GM19238 (cell line): ENCODE measurements around the gene ADAMTS17.
"Not testable (repeated sequence)": the region's sequence is repeated elsewhere in the genome, so short reads cannot be mapped to it uniquely, and the experiment has no call there.

Experiments
- DNase-seq: peaks from one replicate; pipeline ENCODE4 v3.0.0; 2011; ENCODE audit warnings: low spot score; ENCODE audit not compliant: insufficient read length

ADAMTS17 gene

GRCh38 chr15:100340721-100341238 is 995 bp downstream of the ADAMTS17 start:
- DNase-seq = no peak

DNA sequence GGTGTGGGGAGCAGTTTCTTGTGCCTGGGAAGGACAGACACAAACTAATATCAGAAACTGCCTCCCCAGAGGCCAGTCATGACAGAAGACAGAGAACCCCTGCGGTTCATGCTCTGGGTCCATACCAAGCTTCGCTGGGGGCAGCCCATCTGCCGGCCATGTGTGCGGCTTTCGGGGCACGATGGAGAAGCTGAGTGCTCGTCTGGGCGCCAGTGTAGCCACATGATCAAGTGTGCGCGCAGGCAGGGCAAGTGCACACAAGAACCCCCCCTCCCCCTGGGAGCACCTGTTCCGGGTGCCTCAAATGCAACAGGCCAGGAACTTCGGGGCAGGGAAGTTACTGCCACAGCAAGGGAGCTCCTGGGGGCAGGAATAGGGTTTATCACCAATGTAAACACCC is 1.8 kb downstream of the ADAMTS17 start:
- no peak for DNase-seq

GRCh38 chr15:100339451-100339850 is 2.3 kb downstream of the ADAMTS17 start:
- DNase-seq = not testable (repeated sequence)

- DNase-seq = no peak
Observed at GRCh38 chr15:100338971-100339444, 2.8 kb downstream of the ADAMTS17 start.

DNA sequence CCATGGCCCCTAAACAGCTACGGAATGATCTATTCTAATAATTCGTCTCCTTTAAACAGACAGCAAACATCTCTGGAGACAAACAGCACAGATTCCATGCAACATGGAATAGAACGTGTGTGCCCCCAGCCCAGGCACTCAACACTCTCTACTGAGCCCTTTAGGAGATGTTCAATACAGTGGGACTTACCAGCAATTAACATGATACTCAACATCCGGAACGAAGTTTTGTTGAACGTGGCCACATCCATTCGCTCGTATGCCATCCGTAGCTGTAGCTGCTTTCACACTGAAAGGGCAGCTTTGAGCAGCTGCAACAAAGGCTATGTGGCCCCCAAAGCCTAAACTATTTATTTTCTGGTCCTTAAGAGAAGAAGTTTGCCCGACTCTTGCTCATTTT is 3.5 kb downstream of the ADAMTS17 start:
- no peak for DNase-seq

- DNase-seq = no peak
Observed at GRCh38 chr15:100337096-100338044, 4.4 kb downstream of the ADAMTS17 start.

DNA sequence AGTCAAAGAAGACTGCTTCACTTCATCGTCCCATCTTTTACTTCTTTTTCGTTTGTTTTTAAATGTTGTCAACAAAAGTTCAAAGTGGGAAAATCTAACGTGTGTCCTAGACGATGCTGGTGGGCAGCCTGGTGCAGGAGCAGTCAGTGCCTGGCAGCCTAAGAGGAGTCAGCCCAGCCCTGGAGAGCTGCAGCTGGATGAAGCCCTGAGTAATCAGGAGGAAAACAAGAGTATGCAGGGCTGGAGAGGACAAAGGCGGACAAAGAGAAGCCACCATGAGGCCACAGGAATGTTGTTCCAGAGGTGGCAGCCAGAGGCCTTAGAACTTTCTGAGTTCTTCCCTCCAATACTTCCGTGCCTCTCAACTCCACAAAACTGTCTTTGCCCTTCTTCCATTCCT is 5.7 kb downstream of the ADAMTS17 start:
- no peak for DNase-seq

GRCh38 chr15:100335335-100335999 is 6.3 kb downstream of the ADAMTS17 start:
- no peak for DNase-seq

GRCh38 chr15:100334905-100335304 is 6.9 kb downstream of the ADAMTS17 start:
- no peak for DNase-seq

DNA sequence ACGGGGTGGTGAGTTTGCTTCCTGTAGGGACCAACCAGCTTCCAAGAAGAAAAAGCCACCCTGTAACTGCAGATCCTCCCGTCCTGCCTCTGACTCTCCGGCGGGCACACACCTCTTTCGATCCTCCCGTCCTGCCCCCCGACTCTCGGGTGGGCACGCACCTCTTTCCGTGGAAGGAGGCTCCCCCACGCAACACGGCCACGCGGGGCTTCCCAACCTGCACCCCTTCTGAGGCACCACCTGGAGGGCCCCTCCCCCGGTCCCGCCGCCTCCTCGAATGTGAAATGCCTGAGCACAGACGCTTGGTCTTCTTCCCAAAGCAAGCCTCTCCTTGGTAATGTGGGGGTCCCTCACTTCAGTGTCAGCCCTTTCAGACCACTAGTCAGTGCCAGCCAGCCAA is 7.3 kb downstream of the ADAMTS17 start:
- no peak for DNase-seq

- DNase-seq = no peak
Observed at GRCh38 chr15:100334015-100334414, 7.8 kb downstream of the ADAMTS17 start.

DNA sequence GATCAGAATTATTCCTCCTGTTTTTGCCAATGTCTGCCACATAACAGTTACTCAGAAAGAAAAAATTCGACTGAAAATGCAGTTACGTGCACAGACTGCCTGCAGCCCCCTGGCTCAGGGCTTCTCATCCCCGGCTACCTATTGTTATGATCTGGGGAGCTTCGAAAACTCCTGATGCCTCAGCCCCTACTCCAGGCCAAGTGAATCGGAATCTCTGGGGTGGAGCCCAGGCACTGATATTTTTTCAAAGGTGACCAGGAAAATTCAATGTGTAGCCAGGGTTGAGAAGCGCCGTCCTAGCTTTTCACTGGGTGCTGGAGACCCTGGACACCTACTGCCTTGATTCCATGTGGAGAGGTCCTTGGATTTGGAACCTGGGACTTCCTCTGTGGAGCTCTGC is 8.5 kb downstream of the ADAMTS17 start:
- no peak for DNase-seq

DNA sequence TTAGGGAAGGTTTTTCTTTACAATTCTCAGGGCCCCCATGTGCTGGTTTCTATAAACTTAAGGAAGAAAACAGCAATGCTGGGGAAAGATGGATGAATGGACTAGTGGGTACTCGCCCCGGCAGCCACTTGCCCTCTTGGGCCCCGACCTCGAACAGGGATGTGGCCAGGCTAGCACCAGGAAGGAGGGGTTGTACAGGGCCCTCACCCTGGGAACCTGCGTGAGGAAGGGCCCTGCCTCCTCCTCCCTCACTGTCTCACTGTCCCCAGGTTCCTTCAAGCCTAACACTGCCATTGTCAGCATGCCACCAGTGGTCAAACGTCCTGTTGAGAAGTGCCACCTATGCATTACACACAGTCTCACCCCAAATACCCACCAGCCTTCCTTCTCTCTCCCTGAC is 9.1 kb downstream of the ADAMTS17 start:
- DNase-seq = no peak

- DNase-seq = no peak
Observed at GRCh38 chr15:100332231-100332630, 9.5 kb downstream of the ADAMTS17 start.

DNA sequence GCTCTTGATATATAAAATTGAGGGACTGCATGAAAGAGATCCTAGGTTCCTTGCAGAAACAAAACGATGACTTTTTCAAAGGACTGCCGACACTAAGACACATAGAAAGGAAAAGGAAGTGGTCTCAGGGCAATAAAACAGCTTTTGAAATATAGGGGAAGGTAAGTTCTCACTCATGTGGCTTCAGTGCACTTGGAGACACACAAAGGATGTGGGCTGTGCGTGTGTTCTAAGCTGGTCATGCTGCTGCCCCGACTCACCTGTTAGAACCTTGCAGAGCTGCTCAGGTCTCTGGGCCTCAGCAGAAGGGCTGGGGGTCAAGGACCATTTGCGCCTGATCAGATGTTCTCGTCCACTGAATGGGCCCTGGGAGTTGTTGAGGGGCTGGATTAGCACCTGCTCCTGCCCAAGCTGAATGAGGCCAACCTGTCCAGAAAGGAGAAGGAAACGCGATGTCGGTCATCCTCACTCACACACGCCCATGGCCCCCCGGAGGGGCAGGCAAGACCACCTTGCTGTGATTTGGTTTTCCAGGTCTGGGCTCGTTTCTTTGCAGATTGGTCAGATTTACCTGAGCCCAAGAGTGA is 11.1 kb downstream of the ADAMTS17 start:
- no peak for DNase-seq

GRCh38 chr15:100330221-100330620 is 11.6 kb downstream of the ADAMTS17 start:
- DNase-seq = no peak

- DNase-seq = no peak
Observed at GRCh38 chr15:100328796-100329195, 13.0 kb downstream of the ADAMTS17 start.

DNA sequence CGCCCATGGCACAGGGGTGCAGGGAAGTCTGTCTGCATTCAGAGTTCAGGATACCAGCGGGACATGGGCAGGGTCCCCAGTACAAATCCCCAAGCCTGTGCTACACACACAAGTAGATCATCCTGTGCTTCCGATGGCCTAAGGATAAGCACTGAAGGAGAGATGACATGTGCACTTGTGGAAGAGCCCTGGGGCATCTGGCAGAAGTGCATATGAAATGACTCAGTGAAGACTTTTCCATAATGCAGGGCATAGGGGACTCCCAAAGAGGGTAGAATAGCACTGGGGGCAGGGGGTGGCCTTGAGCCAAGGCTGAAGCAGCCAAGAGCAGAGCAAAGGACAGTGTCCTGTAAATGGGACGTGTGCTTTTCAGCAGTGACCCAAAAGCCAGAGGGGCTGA is 22.9 kb downstream of the ADAMTS17 start:
- DNase-seq = no peak

DNA sequence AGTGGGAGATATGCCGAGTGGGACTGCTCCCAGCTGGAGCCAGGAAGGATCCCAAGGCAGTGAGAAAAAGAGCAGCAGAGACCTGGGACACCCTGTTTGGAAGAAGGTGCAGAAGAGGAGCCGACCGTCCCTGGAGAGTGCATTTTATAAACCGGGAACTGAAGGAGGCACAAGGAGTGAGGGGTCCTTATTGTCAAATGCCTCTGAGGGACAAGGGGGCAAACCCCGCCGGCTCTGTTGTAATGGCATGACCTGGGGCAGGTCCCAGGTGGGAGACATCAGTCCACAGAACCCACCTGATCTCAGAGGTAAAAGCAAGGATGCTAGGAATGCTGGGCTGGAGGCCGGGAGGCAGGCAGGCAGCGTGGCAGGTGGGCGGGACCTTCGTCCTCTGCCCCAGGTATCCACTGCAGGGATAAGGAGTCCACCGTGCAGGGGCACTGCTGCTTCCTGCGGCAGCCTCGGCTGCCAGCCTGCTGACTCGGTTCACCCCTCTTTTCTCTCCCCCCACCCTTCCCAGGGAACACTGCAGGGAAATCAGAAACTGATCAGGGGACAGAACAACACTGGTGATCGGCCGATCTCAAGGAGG is 26.9 kb downstream of the ADAMTS17 start:
- DNase-seq = no peak

GRCh38 chr15:100311833-100312476 is 29.8 kb downstream of the ADAMTS17 start:
- DNase-seq = no peak

- DNase-seq = no peak
Observed at GRCh38 chr15:100311154-100311625, 30.6 kb downstream of the ADAMTS17 start.
